ENCODE measurements around the gene POLG2.
"Not testable (repeated sequence)": the region's sequence is repeated elsewhere in the genome, so short reads cannot be mapped to it uniquely, and the experiment has no call there.

The POLG2 gene

DNA sequence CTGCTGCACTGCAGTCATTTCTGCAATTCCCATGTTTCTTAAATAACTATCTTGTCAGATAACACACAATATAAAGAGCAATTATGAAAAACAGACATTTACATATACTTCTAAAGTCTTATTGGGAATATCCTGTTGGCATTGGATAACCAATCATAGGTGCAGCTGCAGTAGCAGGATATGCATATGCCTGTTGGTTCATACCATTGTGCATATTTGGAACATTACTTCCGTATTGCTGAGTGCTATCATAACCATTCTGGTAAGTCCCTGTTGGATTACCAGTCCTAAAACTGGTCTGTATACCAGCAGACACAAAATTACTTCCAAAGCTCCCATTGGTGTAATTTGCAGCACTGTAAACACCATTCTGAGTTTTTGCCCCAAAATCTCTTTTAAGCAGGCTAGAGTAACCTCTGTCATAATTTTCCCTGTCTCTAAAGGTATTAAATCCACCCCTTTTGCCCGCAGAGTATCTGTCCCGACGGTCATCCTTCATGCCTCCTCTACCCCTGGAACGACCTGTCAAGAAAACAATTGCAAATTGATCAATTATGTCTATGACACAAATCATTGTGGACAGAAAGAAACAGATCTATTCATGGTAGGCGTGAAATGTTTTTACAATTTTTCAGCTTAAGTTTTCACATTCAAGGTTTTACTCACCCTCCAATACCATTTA lies 3.1 kb upstream of the POLG2 start:
- DNase-seq (ENCODE audit: low read depth) = no peak
- TF ChIP-seq, protein P1, sequence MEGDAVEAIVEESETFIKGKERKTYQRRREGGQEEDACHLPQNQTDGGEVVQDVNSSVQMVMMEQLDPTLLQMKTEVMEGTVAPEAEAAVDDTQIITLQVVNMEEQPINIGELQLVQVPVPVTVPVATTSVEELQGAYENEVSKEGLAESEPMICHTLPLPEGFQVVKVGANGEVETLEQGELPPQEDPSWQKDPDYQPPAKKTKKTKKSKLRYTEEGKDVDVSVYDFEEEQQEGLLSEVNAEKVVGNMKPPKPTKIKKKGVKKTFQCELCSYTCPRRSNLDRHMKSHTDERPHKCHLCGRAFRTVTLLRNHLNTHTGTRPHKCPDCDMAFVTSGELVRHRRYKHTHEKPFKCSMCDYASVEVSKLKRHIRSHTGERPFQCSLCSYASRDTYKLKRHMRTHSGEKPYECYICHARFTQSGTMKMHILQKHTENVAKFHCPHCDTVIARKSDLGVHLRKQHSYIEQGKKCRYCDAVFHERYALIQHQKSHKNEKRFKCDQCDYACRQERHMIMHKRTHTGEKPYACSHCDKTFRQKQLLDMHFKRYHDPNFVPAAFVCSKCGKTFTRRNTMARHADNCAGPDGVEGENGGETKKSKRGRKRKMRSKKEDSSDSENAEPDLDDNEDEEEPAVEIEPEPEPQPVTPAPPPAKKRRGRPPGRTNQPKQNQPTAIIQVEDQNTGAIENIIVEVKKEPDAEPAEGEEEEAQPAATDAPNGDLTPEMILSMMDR (IDR thresholded peaks at IDR 0.05; ENCODE audit: insufficient read depth, low read depth, low read length, missing control alignments) = no peak
- no peak overlapping the region for H3K4me3 ChIP-seq (ENCODE audit: low read depth, low read length)

DNA sequence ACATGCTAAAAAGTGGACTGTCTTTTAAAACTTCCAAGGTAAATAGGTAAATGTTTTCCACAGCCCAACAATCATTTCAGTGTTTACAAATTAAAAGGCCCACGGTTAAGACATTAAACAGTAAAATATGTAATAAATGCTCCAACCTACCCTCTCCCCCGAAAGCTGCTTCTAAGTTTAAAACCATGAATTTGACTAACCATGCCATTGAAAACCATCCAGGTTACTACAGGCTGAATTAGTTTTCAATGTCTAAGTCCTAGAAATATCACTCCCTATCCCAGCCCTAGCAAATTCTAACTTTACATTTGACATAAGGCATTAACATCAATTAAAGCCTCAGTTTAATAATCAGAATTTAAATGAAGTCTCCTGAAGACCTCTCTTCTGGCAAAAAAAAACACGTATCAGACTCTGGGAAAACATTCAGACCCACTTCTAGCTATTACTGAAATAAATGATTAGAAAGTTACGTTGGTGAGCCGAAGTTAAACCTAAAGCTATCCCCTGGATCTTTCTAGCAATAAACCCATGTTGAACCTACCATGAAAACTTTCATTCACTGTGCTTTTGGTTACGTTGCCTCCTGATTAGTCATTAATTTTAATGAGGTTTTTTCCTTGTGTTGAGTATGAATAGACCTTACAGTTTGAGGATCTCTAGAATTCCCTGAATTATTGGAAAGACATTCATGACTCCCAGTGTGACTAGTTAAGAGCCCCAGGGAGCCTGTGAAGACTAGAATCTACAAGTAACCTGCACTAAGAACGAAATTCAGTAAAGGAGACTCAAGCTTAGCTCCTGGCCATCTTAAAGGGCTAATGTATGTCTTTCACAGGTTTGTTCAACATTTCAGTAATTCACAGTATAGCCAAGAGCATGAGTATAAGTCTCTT lies 1.7 kb upstream of the POLG2 start:
- TF ChIP-seq, protein P1 (IDR thresholded peaks at IDR 0.05; ENCODE audit: insufficient read depth, low read depth, low read length, missing control alignments) = no peak
- DNase-seq (ENCODE audit: low read depth) = peak; percentile 17
- no peak overlapping the region for H3K4me3 ChIP-seq (ENCODE audit: low read depth, low read length)

GRCh38 chr17:64497565-64498035 lies 746 bp upstream of the POLG2 start:
- DNase-seq (ENCODE audit: low read depth) = no peak
- H3K4me3 ChIP-seq (ENCODE audit: low read depth, low read length) = peak overlapping the region; percentile 76
- TF ChIP-seq, protein P1 (IDR thresholded peaks at IDR 0.05; ENCODE audit: insufficient read depth, low read depth, low read length, missing control alignments) = no peak

- peak overlapping the region; percentile 76 for H3K4me3 ChIP-seq (ENCODE audit: low read depth, low read length)
- TF ChIP-seq, protein P1 (IDR thresholded peaks at IDR 0.05; ENCODE audit: insufficient read depth, low read depth, low read length, missing control alignments) = no peak
- no peak for DNase-seq (ENCODE audit: low read depth)
Measured at GRCh38 chr17:64496348-64496785, 487 bp downstream of the POLG2 start.

- peak overlapping the region; percentile 76 for H3K4me3 ChIP-seq (ENCODE audit: low read depth, low read length)
- not testable (repeated sequence) for DNase-seq (ENCODE audit: low read depth)
Measured at GRCh38 chr17:64495300-64495699, 1.6 kb downstream of the POLG2 start.

- no peak for DNase-seq (ENCODE audit: low read depth)
- TF ChIP-seq, protein P1 (IDR thresholded peaks at IDR 0.05; ENCODE audit: insufficient read depth, low read depth, low read length, missing control alignments) = no peak
- H3K4me3 ChIP-seq (ENCODE audit: low read depth, low read length) = peak overlapping the region; percentile 76
Measured at GRCh38 chr17:64494121-64494520, 2.7 kb downstream of the POLG2 start.

DNA sequence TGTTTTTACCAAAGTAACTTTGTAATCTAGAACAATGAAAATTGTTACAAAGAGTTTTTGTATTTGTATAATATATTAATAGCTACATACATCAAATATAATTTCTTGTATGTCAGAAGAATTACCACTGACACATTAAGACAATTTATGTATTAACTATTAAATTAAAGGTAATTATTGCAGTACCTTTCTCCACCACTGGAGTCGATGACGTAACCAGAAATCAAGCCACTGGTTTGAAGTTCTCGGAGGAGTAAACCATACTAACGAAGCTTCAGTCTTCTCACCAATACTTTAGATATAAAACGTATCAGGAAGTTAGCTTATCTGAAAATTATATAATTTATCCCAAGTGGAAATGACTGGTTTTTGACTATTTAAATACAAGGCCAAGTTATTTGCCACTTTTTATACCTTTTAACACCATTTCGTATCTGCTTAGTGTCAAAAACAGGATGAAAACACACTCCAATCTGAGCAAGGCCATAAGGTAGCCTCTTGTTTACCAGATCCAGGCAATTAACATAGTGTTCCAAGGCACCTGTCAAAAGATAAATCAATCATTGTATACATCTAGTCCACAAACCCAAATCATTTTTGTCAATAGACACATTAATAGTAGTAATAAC lies 4.3 kb downstream of the POLG2 start:
- DNase-seq (ENCODE audit: low read depth) = peak; percentile 45
- H3K4me3 ChIP-seq (ENCODE audit: low read depth, low read length) = no peak overlapping the region
- TF ChIP-seq, protein P1 (IDR thresholded peaks at IDR 0.05; ENCODE audit: insufficient read depth, low read depth, low read length, missing control alignments) = peak; percentile 22

Data from GM12865 (cell line).